SK-N-SH (cell line): ENCODE data around the gene NELFB. TPM values are rescaled to one million over a fixed set of nuclear protein-coding genes. Genes with fewer than 3 reads are reported as not detected.

Experiments used
- CTCF ChIA-PET: fragments of 300-600, 350-600 bp; formaldehyde crosslinking; extraction: SDS; loops from one replicate; lab custom pipeline; 2021; lab: Yijun Ruan, JAX
- POLR2A ChIA-PET: fragments of 350-600 bp; sonication (Branson Sonifier 250); formaldehyde crosslinking; extraction: SDS; loops from one replicate; lab custom pipeline; 2020; ENCODE audit warnings: antibody characterized with exemption, inconsistent platforms; lab: Yijun Ruan, JAX
- DNase-seq: peaks from one replicate; pipeline ENCODE4 v3.0.0; 2012
- H2AFZ ChIP-seq: fragments of 200-600 bp; sonication (generic); 2 replicates; pipeline ENCODE4 v1.8.1; 2016; ENCODE audit warnings: antibody characterized with exemption, mild to moderate bottlenecking, low read depth
- H3F3A ChIP-seq: fragments of 200-600 bp; sonication (generic); replicated peaks from 2 replicates; pipeline ENCODE3; 2016; ENCODE audit warnings: antibody characterized with exemption, mild to moderate bottlenecking; ENCODE audit not compliant: insufficient read depth
- H3K27ac ChIP-seq, 2 experiments: fragments of 200-500 bp in 1 of 2; fragments of 200-600 bp in 1 of 2; sonication (Bioruptor generic) in 1 of 2; sonication (generic), shearing (Covaris generic) in 1 of 2; 2 replicates each; pipeline versions ENCODE4 v1.5.1 to v1.6.1; 2014 to 2016; ENCODE audit warnings: low read depth in 2 of 2, inconsistent platforms in 1 of 2, low read length in 1 of 2, mild to moderate bottlenecking in 1 of 2, mixed read lengths in 1 of 2
- H3K27me3 ChIP-seq: fragments of 200-600 bp; sonication (generic), shearing (Covaris generic); 2 replicates; pipeline ENCODE4 v1.6.1; 2016; ENCODE audit warnings: mixed run types; ENCODE audit not compliant: insufficient read depth
- H3K36me3 ChIP-seq, 2 experiments: fragments of 200-500 bp in 1 of 2; fragments of 200-600 bp in 1 of 2; sonication (Bioruptor generic) in 1 of 2; sonication (generic) in 1 of 2; replicated peaks in 1 of 2; 2 replicates each; pipeline versions ENCODE3 to v1.5.1; 2014 to 2016; ENCODE audit warnings: low read length in 1 of 2, mild to moderate bottlenecking in 1 of 2; ENCODE audit not compliant: insufficient read depth in 2 of 2, control insufficient read depth in 1 of 2
- H3K4me1 ChIP-seq, 2 experiments: fragments of 200-500 bp in 1 of 2; fragments of 200-600 bp in 1 of 2; sonication (Bioruptor generic) in 1 of 2; sonication (generic), shearing (Covaris generic) in 1 of 2; 2 replicates each; pipeline versions ENCODE4 v1.5.1 to v1.6.1; 2014 to 2016; ENCODE audit warnings: low read depth in 1 of 2, low read length in 1 of 2, mixed run types in 1 of 2; ENCODE audit not compliant: insufficient read depth in 2 of 2, control insufficient read depth in 1 of 2
- H3K4me2 ChIP-seq: fragments of 200-600 bp; sonication (generic), shearing (Covaris generic); 2 replicates; pipeline ENCODE4 v1.6.1; 2017; ENCODE audit warnings: mixed run types
- H3K4me3 ChIP-seq, 2 experiments: fragments of 200-500 bp in 1 of 2; fragments of 200-600 bp in 1 of 2; sonication (Bioruptor generic) in 1 of 2; sonication (generic), shearing (Covaris generic) in 1 of 2; 2 replicates each; pipeline versions ENCODE4 v1.5.1 to v1.8.1; 2014 to 2016; ENCODE audit warnings: low read depth in 2 of 2, inconsistent platforms in 1 of 2, low read length in 1 of 2, mild to moderate bottlenecking in 1 of 2, mixed read lengths in 1 of 2, moderate library complexity in 1 of 2
- H3K79me2 ChIP-seq: fragments of 200-600 bp; sonication (generic); 2 replicates; pipeline ENCODE4 v1.8.1; 2017; ENCODE audit warnings: mild to moderate bottlenecking; ENCODE audit not compliant: insufficient read depth
- H3K9ac ChIP-seq: fragments of 200-600 bp; sonication (generic); 2 replicates; pipeline ENCODE4 v1.6.1; 2017; ENCODE audit warnings: mixed run types
- H3K9me2 ChIP-seq: fragments of 200-600 bp; sonication (generic); 2 replicates; pipeline ENCODE4 v1.6.1; 2017; ENCODE audit warnings: mixed run types
- H3K9me3 ChIP-seq: fragments of 200-600 bp; sonication (generic); 2 replicates; pipeline ENCODE4 v1.6.1; 2017; ENCODE audit warnings: mixed run types, mild to moderate bottlenecking, moderate library complexity
- H4K20me1 ChIP-seq: fragments of 200-600 bp; sonication (generic); 2 replicates; pipeline ENCODE4 v1.6.1; 2017; ENCODE audit warnings: mild to moderate bottlenecking, mixed run types; ENCODE audit not compliant: insufficient read depth
- CHD2 ChIP-seq: fragments of 150-350 bp; IDR thresholded peaks from 2 replicates; pipeline ENCODE4 v1.6.1; 2018; ENCODE audit warnings: low read length; ENCODE audit not compliant: partially characterized antibody
- ELF1 ChIP-seq: IDR thresholded peaks from 2 replicates; pipeline ENCODE4 v1.4.0; 2012
- EP300 ChIP-seq, 2 experiments: IDR thresholded peaks; 2 replicates each; pipeline versions ENCODE4 v1.4.0 to v1.6.1; 2012; ENCODE audit warnings: borderline replicate concordance in 1 of 2, low read depth in 1 of 2, low read length in 1 of 2
- FOXJ3 ChIP-seq: sonication (generic); formaldehyde crosslinking; IDR thresholded peaks from 2 replicates; pipeline ENCODE4 v1.5.1; 2020; ENCODE audit warnings: mild to moderate bottlenecking, missing genetic modification reagents
- MAX ChIP-seq: IDR thresholded peaks from 2 replicates; pipeline ENCODE4 v1.4.0; 2012; ENCODE audit warnings: low read depth
- MEF2A ChIP-seq: IDR thresholded peaks from 2 replicates; pipeline ENCODE4 v1.4.0; 2012; ENCODE audit warnings: low read depth, borderline replicate concordance
- MXI1 ChIP-seq: IDR thresholded peaks from 2 replicates; pipeline ENCODE4 v1.6.1; 2012; ENCODE audit warnings: mild to moderate bottlenecking, low read depth, low read length, improper control_type of control experiment
- NRF1 ChIP-seq: IDR thresholded peaks from 2 replicates; pipeline ENCODE4 v1.6.1; 2012; ENCODE audit warnings: low read depth, mild to moderate bottlenecking, low read length
- RAD21 ChIP-seq: IDR thresholded peaks from 2 replicates; pipeline ENCODE4 v1.6.1; 2012; ENCODE audit warnings: mild to moderate bottlenecking, low read length
- RFX5 ChIP-seq: IDR thresholded peaks from 2 replicates; pipeline ENCODE4 v1.6.1; 2012; ENCODE audit warnings: mild to moderate bottlenecking, improper control_type of control experiment, low read length
- SIN3A ChIP-seq: IDR thresholded peaks from 2 replicates; pipeline ENCODE4 v1.6.1; 2012; ENCODE audit warnings: low read depth, mild to moderate bottlenecking, low read length, moderate library complexity, borderline replicate concordance
- SMC3 ChIP-seq: IDR thresholded peaks from 2 replicates; pipeline ENCODE4 v1.6.1; 2012; ENCODE audit warnings: low read depth, low read length, improper control_type of control experiment
- TCF12 ChIP-seq: IDR thresholded peaks from 2 replicates; pipeline ENCODE4 v1.4.0; 2012
- USF1 ChIP-seq: IDR thresholded peaks from 2 replicates; pipeline ENCODE4 v1.4.0; 2012; ENCODE audit warnings: low read depth, borderline replicate concordance
- WGBS: methylation state at CpG from one replicate; pipeline ENCODE4 v1.1.6; 2017; ENCODE audit warnings: low lambda C conversion rate; 5-methylcytosine and 5-hydroxymethylcytosine counted together
- polyA plus RNA-seq, 3 experiments: library from polyadenylated mRNA; depleted of rRNA; stranded (reverse); fragments of >200 nt; gene quantifications; 2 replicates each; pipeline ENCODE4 v1.2.3, GENCODE V29; 2012
- TF ChIP-seq, protein P1 (sequence below): IDR thresholded peaks from 2 replicates; pipeline ENCODE4 v1.4.0; 2012; ENCODE audit warnings: low read depth, borderline replicate concordance
- TF ChIP-seq, protein P2 (sequence below): IDR thresholded peaks from 2 replicates; pipeline ENCODE4; 2012
- TF ChIP-seq, protein P3 (sequence below): fragments of 200-600 bp; sonication (generic); IDR thresholded peaks from 2 replicates; pipeline ENCODE4 v1.6.1; 2017; ENCODE audit warnings: antibody characterized with exemption, mild to moderate bottlenecking, moderate library complexity

Gene NELFB
- polyA plus RNA-seq, 1 of the 3 experiments (the other 2 are of a cell fraction) = 62.7 TPM

DNA sequence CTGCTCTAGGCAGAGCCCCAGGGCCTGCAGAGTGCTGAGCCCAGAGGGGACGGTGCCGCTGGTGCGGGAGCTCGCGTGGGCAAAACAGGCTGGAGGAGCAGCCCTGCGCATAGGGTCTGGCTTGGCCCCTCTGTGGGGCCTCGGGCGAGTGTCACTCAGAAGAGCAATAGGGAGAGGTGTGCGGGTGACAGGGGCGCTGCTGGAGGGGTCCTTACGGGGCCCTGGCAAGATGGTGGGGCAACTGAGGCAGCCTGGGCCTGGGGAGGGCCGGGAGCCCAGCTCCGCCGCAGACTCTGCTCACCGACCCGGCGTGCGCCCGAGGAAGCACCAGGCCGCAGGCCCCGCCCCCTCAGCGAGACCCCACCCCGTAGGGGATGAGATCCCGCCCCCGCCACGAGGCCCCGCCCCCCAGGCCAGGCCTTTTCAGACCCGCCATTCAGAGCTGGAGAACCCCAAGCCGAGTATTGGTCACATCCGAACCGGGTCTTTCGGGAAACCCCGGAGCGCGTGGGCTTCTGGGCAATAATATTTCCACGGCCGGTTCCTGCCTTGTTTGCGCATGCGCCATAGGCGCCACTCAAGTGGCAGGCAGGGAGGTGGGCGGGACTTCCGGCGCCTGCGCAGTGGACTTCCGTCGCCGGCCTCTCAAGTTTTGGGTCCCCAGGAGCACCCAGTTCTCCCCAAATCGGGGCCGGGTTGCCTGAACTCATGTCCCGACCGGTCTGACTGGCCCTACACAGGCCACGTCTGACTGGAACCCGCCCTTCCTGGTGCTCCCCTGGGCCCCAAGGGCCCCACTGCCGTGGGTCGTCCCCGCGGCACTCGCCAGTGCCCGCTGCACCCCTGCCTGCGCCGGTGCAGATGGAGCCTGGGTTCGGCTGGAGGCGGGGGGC lies 31.8 kb upstream of the NELFB start (continued):
- TF ChIP-seq, protein P1, sequence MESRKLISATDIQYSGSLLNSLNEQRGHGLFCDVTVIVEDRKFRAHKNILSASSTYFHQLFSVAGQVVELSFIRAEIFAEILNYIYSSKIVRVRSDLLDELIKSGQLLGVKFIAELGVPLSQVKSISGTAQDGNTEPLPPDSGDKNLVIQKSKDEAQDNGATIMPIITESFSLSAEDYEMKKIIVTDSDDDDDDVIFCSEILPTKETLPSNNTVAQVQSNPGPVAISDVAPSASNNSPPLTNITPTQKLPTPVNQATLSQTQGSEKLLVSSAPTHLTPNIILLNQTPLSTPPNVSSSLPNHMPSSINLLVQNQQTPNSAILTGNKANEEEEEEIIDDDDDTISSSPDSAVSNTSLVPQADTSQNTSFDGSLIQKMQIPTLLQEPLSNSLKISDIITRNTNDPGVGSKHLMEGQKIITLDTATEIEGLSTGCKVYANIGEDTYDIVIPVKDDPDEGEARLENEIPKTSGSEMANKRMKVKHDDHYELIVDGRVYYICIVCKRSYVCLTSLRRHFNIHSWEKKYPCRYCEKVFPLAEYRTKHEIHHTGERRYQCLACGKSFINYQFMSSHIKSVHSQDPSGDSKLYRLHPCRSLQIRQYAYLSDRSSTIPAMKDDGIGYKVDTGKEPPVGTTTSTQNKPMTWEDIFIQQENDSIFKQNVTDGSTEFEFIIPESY = no peak
- TF ChIP-seq TCF12 = no peak
- TF ChIP-seq CHD2 = peak; percentile 79
- TF ChIP-seq USF1 = no peak
- TF ChIP-seq, protein P2, sequence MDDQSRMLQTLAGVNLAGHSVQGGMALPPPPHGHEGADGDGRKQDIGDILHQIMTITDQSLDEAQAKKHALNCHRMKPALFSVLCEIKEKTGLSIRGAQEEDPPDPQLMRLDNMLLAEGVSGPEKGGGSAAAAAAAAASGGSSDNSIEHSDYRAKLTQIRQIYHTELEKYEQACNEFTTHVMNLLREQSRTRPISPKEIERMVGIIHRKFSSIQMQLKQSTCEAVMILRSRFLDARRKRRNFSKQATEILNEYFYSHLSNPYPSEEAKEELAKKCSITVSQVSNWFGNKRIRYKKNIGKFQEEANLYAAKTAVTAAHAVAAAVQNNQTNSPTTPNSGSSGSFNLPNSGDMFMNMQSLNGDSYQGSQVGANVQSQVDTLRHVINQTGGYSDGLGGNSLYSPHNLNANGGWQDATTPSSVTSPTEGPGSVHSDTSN = peak; percentile 62
- TF ChIP-seq, protein P3, sequence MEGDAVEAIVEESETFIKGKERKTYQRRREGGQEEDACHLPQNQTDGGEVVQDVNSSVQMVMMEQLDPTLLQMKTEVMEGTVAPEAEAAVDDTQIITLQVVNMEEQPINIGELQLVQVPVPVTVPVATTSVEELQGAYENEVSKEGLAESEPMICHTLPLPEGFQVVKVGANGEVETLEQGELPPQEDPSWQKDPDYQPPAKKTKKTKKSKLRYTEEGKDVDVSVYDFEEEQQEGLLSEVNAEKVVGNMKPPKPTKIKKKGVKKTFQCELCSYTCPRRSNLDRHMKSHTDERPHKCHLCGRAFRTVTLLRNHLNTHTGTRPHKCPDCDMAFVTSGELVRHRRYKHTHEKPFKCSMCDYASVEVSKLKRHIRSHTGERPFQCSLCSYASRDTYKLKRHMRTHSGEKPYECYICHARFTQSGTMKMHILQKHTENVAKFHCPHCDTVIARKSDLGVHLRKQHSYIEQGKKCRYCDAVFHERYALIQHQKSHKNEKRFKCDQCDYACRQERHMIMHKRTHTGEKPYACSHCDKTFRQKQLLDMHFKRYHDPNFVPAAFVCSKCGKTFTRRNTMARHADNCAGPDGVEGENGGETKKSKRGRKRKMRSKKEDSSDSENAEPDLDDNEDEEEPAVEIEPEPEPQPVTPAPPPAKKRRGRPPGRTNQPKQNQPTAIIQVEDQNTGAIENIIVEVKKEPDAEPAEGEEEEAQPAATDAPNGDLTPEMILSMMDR = no peak

GRCh38 chr9:137224830-137225694 lies 30.1 kb upstream of the NELFB start, which contains the start of gene CYSRT1:
CYSRT1 (plus strand) TSS chr9:137225174; CDS start chr9:137225622, 448 bp downstream.
- POLR2A ChIA-PET = interaction anchor here (3.4 kb wide), 1 partner anchor 16 kb away, joined by 18 read pairs; the partner anchor contains the start of gene TUBB4B
- Histone ChIP-seq H2AFZ (0 out of 2 replicates have a peak within 1 kb of the TSS, but pooled peaks have one; percentile 91), H3K4me2 (peak within 1 kb of the TSS; percentile 99), H3K27me3 (no peaks in the 10 kb centered on the region), H3K27ac (peak within 1 kb of the TSS; percentile 75 to 86; a peak in 2 of 4 replicates), H3K9me2 (no peaks in the 10 kb centered on the region), H3F3A (peaks cover 16% of the 10 kb centered on the region), H3K4me1 (peaks cover 0 to 54% of the 10 kb centered on the region in 2 experiments; a peak in 1 of 4 replicates), H4K20me1 (no peaks in the 10 kb centered on the region), H3K9ac (peak within 1 kb of the TSS; percentile 82), H3K36me3 (no peaks in the 10 kb centered on the region), H3K4me3 (peak within 1 kb of the TSS; percentile 69 to 92), H3K79me2 (no peaks in the 10 kb centered on the region), H3K9me3 (no peaks in the 10 kb centered on the region)
- DNase-seq = no peak
- TF ChIP-seq, protein P2 = no peak
- TF ChIP-seq SIN3A = no peak
- no peak for TF ChIP-seq EP300 (IDR thresholded peaks at IDR 0.05; ENCODE audit: borderline replicate concordance in 1 of 2, low read depth in 1 of 2, low read length in 1 of 2)
- TF ChIP-seq FOXJ3 (CRISPR knock-in tag) = no peak
- no peak for TF ChIP-seq MEF2A
- TF ChIP-seq MXI1 = no peak
- no peak for TF ChIP-seq SMC3
- TF ChIP-seq NRF1 = no peak
- no peak for TF ChIP-seq RFX5
- TF ChIP-seq RAD21 = no peak
- TF ChIP-seq MAX = no peak
- TF ChIP-seq ELF1 = no peak
- CTCF ChIA-PET = interaction anchor here (0.6 to 7.7 kb wide), 10 partner anchors 9 to 196 kb away, joined by 3 to 95 read pairs (median 5); partner anchors contain the start of genes ANAPC2, NPDC1, SAPCD2 and SSNA1
- 51% methylated on average over 15 of the region's 23 CpGs for WGBS
